ENCODE results near the gene SART3.
"Not testable (repeated sequence)": the region's sequence is repeated elsewhere in the genome, so short reads cannot be mapped to it uniquely, and the experiment has no call there.

SART3 gene

GRCh38 chr12:108595711-108596647 is 35.0 kb upstream of the SART3 start:
- TF ChIP-seq, protein P1, sequence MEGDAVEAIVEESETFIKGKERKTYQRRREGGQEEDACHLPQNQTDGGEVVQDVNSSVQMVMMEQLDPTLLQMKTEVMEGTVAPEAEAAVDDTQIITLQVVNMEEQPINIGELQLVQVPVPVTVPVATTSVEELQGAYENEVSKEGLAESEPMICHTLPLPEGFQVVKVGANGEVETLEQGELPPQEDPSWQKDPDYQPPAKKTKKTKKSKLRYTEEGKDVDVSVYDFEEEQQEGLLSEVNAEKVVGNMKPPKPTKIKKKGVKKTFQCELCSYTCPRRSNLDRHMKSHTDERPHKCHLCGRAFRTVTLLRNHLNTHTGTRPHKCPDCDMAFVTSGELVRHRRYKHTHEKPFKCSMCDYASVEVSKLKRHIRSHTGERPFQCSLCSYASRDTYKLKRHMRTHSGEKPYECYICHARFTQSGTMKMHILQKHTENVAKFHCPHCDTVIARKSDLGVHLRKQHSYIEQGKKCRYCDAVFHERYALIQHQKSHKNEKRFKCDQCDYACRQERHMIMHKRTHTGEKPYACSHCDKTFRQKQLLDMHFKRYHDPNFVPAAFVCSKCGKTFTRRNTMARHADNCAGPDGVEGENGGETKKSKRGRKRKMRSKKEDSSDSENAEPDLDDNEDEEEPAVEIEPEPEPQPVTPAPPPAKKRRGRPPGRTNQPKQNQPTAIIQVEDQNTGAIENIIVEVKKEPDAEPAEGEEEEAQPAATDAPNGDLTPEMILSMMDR (IDR thresholded peaks at IDR 0.05; ENCODE audit: low read depth, low read length), result no peak
- DNase-seq (ENCODE audit: low read depth in 2 of 2), result no peak
- H3K4me3 ChIP-seq (replicated peaks in 1 of 2; ENCODE audit: low read depth in 2 of 2, low read length in 2 of 2), result peak overlapping the region in 1 of 2 donors; percentile 32

DNA sequence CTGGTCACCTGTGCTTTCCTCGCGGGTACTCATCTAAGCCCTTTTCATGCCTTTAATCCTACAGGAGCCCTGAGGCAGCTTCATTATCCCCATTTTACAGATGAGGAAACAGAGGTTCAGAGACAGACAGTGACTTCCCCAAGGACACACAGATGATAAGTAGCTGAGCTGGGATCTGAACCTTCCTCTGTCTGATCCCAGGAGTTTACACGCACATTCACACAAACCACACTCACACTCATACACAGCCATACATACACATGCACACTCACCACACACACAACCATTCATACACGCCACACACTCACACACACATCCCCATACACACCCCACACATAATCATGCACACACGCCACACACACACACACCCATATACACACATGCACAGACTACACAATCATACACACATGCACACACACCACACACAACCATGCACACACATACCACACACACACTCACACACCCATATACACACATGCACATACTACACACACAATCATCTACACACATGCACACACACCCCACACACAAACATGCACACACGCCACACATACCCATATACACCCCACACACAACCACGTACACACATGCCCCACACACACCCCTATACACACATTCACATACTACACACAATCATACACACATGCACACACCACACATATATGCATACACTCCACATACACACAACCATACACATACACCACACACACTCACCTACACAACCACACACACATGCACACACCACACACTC is 34.2 kb upstream of the SART3 start:
- DNase-seq (ENCODE audit: low read depth in 2 of 2), result no peak
- no peak overlapping the region for H3K4me3 ChIP-seq (replicated peaks in 1 of 2; ENCODE audit: low read depth in 2 of 2, low read length in 2 of 2)
- TF ChIP-seq, protein P1 (IDR thresholded peaks at IDR 0.05; ENCODE audit: low read depth, low read length), result no peak

- TF ChIP-seq, protein P1 (IDR thresholded peaks at IDR 0.05; ENCODE audit: low read depth, low read length), result no peak
- no peak for DNase-seq (ENCODE audit: low read depth in 2 of 2)
- H3K4me3 ChIP-seq (replicated peaks in 1 of 2; ENCODE audit: low read depth in 2 of 2, low read length in 2 of 2), result no peak overlapping the region
Observed at GRCh38 chr12:108594323-108594903, 33.4 kb upstream of the SART3 start.

DNA sequence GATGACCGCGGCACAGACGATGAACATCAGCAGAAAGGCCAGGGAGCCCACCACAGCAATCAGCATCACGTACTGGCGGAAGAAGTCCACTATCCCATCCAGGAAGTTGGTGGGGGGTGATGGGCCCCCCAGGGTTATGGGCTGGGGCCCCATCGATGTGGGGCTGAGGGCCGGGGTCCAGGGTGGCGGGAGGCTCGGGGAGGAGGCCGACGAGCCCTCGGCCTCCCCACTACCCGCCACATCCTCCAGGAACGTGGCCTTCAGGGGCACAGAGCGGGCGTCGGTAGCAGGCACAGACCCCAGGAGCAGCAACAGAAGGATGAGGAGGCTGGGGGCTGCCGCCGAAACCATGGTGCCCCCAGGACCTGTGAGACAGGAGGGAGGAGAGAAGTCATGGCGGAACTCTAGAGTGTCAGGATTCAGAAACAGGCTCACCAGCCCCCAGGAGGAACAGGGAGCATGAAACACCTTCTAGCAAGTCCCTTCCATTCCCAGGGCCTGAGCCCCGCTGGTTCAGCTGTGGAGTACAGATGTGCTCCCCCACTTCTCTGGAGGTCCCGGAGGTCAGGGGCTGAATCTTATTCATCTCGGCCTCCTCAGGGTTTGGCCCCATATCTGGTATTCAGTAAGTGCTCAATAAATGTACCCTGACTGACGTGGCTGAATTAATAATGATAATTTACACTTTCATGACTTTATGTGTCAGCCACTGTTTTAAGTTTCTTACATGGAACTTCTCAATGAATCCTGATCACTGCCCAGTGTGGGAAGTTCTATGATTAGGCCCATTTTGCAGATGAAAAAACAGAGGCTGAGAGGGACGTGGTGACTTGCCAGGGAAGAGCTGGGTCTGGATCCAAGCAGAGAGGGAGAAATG is 31.3 kb upstream of the SART3 start:
- TF ChIP-seq, protein P1 (IDR thresholded peaks at IDR 0.05; ENCODE audit: low read depth, low read length), result no peak
- H3K4me3 ChIP-seq (replicated peaks in 1 of 2; ENCODE audit: low read depth in 2 of 2, low read length in 2 of 2), result no peak overlapping the region
- no peak for DNase-seq (ENCODE audit: low read depth in 2 of 2)

GRCh38 chr12:108591267-108591980 is 30.5 kb upstream of the SART3 start:
- no peak overlapping the region for H3K4me3 ChIP-seq (replicated peaks in 1 of 2; ENCODE audit: low read depth in 2 of 2, low read length in 2 of 2)
- DNase-seq (ENCODE audit: low read depth in 2 of 2), result no peak
- TF ChIP-seq, protein P1 (IDR thresholded peaks at IDR 0.05; ENCODE audit: low read depth, low read length), result no peak

- DNase-seq (ENCODE audit: low read depth in 2 of 2); H3K4me3 ChIP-seq (replicated peaks in 1 of 2; ENCODE audit: low read depth in 2 of 2, low read length in 2 of 2): not testable (repeated sequence)
Observed at GRCh38 chr12:108590463-108590862, 29.5 kb upstream of the SART3 start.

All from cardiac fibroblast (primary cell).